ENCODE results near the gene MANSC1. TPM values are rescaled to one million over a fixed set of nuclear protein-coding genes. Genes with fewer than 3 reads are reported as not detected.

Gene MANSC1
- total and polyA plus RNA-seq, 2 of the 13 experiments (the other 11 are each of a cell fraction or from before 2014, with no cell fraction given) = 1.9 to 4.2 TPM

DNA sequence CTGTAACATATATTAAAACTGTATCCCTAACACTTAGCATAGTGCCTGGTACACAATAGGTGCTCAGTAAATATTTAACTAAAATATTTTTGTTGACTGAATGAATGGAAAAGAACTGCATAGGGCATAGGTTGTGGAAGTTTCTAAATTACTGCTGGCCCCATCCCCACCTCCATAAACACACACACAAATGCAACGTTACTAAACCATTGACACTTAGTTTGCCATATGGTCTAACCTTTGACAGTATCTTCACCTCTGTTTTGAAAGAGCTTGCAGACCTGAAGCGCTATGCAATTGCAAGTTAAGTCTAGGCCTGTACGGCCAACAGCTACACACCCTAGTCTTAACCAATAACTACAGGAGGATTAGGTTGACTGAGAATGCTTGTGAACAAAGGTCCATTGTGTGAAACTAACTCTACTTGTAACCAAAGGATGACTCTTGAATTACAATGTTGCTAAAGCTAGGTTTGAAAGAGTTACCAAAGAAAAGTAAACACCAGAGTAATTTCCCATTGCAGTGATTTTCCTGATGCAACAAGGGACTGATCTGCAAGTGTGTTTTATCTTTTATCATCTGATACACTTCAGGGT lies 924 bp upstream of the MANSC1 start (continued):
- TF ChIP-seq, protein P1, sequence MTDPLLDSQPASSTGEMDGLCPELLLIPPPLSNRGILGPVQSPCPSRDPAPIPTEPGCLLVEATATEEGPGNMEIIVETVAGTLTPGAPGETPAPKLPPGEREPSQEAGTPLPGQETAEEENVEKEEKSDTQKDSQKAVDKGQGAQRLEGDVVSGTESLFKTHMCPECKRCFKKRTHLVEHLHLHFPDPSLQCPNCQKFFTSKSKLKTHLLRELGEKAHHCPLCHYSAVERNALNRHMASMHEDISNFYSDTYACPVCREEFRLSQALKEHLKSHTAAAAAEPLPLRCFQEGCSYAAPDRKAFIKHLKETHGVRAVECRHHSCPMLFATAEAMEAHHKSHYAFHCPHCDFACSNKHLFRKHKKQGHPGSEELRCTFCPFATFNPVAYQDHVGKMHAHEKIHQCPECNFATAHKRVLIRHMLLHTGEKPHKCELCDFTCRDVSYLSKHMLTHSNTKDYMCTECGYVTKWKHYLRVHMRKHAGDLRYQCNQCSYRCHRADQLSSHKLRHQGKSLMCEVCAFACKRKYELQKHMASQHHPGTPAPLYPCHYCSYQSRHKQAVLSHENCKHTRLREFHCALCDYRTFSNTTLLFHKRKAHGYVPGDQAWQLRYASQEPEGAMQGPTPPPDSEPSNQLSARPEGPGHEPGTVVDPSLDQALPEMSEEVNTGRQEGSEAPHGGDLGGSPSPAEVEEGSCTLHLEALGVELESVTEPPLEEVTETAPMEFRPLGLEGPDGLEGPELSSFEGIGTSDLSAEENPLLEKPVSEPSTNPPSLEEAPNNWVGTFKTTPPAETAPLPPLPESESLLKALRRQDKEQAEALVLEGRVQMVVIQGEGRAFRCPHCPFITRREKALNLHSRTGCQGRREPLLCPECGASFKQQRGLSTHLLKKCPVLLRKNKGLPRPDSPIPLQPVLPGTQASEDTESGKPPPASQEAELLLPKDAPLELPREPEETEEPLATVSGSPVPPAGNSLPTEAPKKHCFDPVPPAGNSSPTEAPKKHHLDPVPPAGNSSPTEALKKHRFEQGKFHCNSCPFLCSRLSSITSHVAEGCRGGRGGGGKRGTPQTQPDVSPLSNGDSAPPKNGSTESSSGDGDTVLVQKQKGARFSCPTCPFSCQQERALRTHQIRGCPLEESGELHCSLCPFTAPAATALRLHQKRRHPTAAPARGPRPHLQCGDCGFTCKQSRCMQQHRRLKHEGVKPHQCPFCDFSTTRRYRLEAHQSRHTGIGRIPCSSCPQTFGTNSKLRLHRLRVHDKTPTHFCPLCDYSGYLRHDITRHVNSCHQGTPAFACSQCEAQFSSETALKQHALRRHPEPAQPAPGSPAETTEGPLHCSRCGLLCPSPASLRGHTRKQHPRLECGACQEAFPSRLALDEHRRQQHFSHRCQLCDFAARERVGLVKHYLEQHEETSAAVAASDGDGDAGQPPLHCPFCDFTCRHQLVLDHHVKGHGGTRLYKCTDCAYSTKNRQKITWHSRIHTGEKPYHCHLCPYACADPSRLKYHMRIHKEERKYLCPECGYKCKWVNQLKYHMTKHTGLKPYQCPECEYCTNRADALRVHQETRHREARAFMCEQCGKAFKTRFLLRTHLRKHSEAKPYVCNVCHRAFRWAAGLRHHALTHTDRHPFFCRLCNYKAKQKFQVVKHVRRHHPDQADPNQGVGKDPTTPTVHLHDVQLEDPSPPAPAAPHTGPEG (CRISPR knock-in tag; IDR thresholded peaks at IDR 0.05) = no peak
- TF ChIP-seq, protein P2, sequence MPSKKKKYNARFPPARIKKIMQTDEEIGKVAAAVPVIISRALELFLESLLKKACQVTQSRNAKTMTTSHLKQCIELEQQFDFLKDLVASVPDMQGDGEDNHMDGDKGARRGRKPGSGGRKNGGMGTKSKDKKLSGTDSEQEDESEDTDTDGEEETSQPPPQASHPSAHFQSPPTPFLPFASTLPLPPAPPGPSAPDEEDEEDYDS (CRISPR knock-in tag; IDR thresholded peaks at IDR 0.05) = peak; percentile 20; the same call in 1 of the 2 replicates
- TF ChIP-seq ZNF460 (CRISPR knock-in tag; IDR thresholded peaks at IDR 0.05; ENCODE audit: borderline replicate concordance) (no peak), BCL6 (CRISPR knock-in tag; IDR thresholded peaks at IDR 0.05) (peak; percentile 69; the same call in 1 of the 2 replicates), FOXP1 (IDR thresholded peaks at IDR 0.05) (no peak), FOXP1 (CRISPR knock-in tag; IDR thresholded peaks at IDR 0.05) (peak; percentile 49; the same call in 1 of the 2 replicates), ZFP36L1 (CRISPR knock-in tag; IDR thresholded peaks at IDR 0.05) (no peak), CEBPG (CRISPR knock-in tag; IDR thresholded peaks at IDR 0.05) (peak; percentile 90), CHD4 (IDR thresholded peaks at IDR 0.05; ENCODE audit: borderline replicate concordance, low read length) (0 out of 2 replicates have a peak, but pooled peaks have one; percentile 24), ZNF572 (CRISPR knock-in tag; IDR thresholded peaks at IDR 0.05) (no peak)
- TF ChIP-seq, protein P3, sequence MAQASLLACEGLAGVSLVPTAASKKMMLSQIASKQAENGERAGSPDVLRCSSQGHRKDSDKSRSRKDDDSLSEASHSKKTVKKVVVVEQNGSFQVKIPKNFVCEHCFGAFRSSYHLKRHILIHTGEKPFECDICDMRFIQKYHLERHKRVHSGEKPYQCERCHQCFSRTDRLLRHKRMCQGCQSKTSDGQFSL (CRISPR knock-in tag; IDR thresholded peaks at IDR 0.05) = no peak
- TF ChIP-seq, protein P4, sequence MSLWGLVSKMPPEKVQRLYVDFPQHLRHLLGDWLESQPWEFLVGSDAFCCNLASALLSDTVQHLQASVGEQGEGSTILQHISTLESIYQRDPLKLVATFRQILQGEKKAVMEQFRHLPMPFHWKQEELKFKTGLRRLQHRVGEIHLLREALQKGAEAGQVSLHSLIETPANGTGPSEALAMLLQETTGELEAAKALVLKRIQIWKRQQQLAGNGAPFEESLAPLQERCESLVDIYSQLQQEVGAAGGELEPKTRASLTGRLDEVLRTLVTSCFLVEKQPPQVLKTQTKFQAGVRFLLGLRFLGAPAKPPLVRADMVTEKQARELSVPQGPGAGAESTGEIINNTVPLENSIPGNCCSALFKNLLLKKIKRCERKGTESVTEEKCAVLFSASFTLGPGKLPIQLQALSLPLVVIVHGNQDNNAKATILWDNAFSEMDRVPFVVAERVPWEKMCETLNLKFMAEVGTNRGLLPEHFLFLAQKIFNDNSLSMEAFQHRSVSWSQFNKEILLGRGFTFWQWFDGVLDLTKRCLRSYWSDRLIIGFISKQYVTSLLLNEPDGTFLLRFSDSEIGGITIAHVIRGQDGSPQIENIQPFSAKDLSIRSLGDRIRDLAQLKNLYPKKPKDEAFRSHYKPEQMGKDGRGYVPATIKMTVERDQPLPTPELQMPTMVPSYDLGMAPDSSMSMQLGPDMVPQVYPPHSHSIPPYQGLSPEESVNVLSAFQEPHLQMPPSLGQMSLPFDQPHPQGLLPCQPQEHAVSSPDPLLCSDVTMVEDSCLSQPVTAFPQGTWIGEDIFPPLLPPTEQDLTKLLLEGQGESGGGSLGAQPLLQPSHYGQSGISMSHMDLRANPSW (CRISPR knock-in tag; IDR thresholded peaks at IDR 0.05; ENCODE audit: borderline replicate concordance) = no peak
- TF ChIP-seq, protein P5, sequence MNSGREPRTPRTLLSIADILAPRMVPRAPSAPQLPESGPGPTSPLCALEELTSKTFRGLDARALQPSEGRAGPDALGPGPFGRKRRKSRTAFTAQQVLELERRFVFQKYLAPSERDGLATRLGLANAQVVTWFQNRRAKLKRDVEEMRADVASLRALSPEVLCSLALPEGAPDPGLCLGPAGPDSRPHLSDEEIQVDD (CRISPR knock-in tag; IDR thresholded peaks at IDR 0.05; ENCODE audit: borderline replicate concordance) = no peak
- TF ChIP-seq, protein P6, sequence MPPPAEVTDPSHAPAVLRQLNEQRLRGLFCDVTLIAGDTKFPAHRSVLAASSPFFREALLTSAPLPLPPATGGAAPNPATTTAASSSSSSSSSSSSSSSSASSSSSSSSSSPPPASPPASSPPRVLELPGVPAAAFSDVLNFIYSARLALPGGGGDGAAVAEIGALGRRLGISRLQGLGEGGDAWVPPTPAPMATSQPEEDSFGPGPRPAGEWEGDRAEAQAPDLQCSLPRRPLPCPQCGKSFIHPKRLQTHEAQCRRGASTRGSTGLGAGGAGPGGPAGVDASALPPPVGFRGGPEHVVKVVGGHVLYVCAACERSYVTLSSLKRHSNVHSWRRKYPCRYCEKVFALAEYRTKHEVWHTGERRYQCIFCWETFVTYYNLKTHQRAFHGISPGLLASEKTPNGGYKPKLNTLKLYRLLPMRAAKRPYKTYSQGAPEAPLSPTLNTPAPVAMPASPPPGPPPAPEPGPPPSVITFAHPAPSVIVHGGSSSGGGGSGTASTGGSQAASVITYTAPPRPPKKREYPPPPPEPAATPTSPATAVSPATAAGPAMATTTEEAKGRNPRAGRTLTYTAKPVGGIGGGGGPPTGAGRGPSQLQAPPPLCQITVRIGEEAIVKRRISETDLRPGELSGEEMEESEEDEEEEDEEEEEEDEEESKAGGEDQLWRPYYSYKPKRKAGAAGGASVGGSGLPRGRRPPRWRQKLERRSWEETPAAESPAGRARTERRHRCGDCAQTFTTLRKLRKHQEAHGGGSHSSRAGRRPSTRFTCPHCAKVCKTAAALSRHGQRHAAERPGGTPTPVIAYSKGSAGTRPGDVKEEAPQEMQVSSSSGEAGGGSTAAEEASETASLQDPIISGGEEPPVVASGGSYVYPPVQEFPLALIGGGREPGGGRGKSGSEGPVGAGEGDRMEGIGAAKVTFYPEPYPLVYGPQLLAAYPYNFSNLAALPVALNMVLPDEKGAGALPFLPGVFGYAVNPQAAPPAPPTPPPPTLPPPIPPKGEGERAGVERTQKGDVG (CRISPR knock-in tag; IDR thresholded peaks at IDR 0.05; ENCODE audit: borderline replicate concordance) = no peak
- TF ChIP-seq, protein P7, sequence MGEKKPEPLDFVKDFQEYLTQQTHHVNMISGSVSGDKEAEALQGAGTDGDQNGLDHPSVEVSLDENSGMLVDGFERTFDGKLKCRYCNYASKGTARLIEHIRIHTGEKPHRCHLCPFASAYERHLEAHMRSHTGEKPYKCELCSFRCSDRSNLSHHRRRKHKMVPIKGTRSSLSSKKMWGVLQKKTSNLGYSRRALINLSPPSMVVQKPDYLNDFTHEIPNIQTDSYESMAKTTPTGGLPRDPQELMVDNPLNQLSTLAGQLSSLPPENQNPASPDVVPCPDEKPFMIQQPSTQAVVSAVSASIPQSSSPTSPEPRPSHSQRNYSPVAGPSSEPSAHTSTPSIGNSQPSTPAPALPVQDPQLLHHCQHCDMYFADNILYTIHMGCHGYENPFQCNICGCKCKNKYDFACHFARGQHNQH (CRISPR knock-in tag; IDR thresholded peaks at IDR 0.05) = peak; percentile 48; the same call in 1 of the 2 replicates

Data from HepG2 (cell line).